Brain pericyte (primary cell): ENCODE measurements around the gene GNRHR.
"Not testable (repeated sequence)": the region's sequence is repeated elsewhere in the genome, so short reads cannot be mapped to it uniquely, and the experiment has no call there.

ENCODE experiments used
- DNase-seq: peaks from one replicate; pipeline ENCODE4 v3.0.0-alpha.2; 2012; ENCODE audit warnings: low read depth, low spot score

The GNRHR gene, protein sequence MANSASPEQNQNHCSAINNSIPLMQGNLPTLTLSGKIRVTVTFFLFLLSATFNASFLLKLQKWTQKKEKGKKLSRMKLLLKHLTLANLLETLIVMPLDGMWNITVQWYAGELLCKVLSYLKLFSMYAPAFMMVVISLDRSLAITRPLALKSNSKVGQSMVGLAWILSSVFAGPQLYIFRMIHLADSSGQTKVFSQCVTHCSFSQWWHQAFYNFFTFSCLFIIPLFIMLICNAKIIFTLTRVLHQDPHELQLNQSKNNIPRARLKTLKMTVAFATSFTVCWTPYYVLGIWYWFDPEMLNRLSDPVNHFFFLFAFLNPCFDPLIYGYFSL

DNA sequence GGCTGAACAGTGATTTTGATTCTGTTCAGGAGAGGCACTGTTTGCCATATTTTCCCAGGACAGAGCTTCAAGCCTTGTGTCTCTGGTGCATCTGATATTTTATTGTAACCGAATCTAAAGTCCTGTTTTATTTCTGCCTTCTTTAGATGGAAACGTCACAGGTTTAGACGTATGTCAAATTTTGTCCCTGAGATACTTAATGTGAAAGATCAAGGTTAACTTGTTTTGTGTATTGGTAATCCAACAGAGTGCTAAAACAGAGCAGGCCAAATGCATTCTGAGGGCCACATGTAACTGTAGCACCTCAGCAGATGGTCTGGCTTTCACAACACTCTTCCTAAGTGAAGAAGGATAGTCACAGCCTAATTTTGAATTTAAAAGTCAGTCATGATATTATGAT lies at the start of gene GNRHR:
Gene GNRHR, minus strand, starts transcription at position 101 of the 400 bp plus-strand sequence. Its CDS starts 53 bp downstream, at position 48.
- DNase-seq = no peak

GRCh38 chr4:67796810-67797209 lies 42.6 kb upstream of the GNRHR start:
- no peak for DNase-seq

GRCh38 chr4:67790721-67791120 lies 36.5 kb upstream of the GNRHR start:
- no peak for DNase-seq

GRCh38 chr4:67787311-67787710 lies 33.1 kb upstream of the GNRHR start:
- DNase-seq = no peak

DNA sequence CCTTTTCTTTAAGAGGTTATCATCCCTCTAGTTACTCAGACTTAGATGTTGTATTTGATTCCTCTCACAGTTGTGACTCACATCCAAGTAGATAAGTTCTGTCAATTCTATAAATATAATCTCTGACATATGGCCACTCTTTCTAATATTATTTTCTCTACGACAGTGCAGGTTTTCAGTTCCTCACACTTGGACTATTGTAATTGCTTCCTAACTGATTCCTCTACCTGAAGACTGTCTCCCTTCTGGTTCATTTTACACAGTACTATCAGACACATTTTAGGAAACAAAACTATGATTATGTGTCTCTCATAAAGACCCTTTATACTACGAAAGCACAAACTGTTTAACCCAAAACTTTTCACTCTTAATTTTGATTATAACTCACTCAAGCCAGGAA lies 31.3 kb upstream of the GNRHR start:
- DNase-seq = no peak

DNA sequence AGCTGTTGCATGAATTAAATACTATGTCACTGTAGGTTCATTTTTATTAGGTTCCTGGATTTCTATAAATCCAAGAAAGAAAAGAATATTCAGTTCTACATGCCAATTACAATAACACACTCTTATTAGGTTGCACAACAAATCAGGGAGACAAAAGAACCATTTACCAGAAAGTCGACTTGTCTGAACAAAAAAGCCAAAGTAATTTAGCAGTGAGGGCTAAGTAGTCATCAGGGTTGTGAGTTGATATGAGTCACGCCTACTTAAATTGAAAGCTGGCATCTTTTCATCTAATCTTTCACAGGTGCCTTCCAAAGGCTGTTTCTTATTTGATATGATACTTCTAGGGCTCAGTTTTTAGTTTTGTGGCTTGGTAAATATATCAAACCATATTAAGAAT lies 25.4 kb upstream of the GNRHR start:
- DNase-seq = no peak

- DNase-seq = no peak
These were observed 22.6 kb upstream of the GNRHR start for GRCh38 chr4:67776746-67777145.

DNA sequence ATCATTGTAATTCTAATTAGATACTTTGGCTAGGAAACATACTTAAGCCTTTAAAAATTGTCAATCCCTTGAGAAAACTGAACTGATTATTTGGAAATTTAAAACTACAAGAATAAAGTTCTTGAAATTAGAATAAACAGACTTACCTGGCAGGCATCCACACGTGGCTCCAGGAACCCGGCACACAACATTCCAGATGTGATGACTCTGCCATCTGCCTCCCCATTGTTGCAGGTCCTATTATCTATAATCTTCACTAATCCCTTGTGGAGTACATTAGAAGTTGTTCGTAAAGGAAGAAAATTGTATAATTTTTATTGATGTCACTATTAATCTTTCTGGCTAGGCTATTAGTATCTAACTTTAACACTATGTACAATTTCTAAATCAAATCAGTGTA lies 16.2 kb upstream of the GNRHR start:
- no peak for DNase-seq

DNA sequence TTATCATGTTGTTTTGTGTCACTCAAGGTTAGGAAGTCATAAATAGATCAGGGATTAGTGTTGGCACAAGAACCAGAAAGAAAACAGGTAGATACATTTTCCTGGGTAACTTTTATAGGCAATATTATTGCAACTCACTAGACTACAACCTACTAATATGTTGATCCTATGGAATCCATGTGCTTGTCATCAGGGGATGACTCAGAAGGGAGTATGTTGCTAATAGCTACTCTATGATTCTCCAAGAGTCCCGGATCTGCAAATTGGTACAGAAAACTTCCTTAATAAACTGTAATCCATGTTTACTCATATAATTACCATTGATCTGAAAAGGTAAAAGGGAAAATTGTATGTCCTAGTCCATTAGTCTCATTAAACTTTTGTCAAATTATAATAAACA lies 11.7 kb upstream of the GNRHR start:
- no peak for DNase-seq

- DNase-seq = no peak
These were observed 11.2 kb upstream of the GNRHR start for GRCh38 chr4:67765401-67765800.

DNA sequence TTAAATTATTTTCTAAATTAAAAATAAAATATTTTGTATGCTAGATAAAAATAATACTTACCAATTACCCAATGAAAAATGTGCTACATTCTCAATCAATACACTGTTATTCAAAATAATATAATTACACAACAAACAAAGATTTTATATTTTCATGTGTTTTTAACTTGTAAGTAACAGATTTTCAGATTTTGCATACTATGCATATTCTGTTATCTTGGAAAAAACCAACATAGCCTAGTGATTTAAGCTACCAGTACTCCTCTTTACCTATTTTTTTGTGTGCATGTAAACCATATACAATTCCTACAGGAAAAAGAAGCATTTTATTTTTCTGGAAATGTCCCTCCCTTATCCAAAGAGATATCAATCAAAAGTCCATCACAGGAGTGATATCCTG lies 10.0 kb upstream of the GNRHR start:
- DNase-seq = no peak

- no peak for DNase-seq
These were observed 7.9 kb upstream of the GNRHR start for GRCh38 chr4:67762086-67762485.

GRCh38 chr4:67756991-67757390 lies 2.8 kb upstream of the GNRHR start:
- DNase-seq = not testable (repeated sequence)

GRCh38 chr4:67755974-67756373 lies 1.8 kb upstream of the GNRHR start:
- DNase-seq = no peak

- no peak for DNase-seq
These were observed 2.9 kb downstream of the GNRHR start for GRCh38 chr4:67751260-67751659.

- no peak for DNase-seq
These were observed 3.5 kb downstream of the GNRHR start for GRCh38 chr4:67750691-67751090.

- no peak for DNase-seq
These were observed 4.9 kb downstream of the GNRHR start for GRCh38 chr4:67749286-67749685.

GRCh38 chr4:67746797-67747495 lies 7.2 kb downstream of the GNRHR start:
- no peak for DNase-seq

- no peak for DNase-seq
These were observed 9.5 kb downstream of the GNRHR start for GRCh38 chr4:67744561-67745283.

DNA sequence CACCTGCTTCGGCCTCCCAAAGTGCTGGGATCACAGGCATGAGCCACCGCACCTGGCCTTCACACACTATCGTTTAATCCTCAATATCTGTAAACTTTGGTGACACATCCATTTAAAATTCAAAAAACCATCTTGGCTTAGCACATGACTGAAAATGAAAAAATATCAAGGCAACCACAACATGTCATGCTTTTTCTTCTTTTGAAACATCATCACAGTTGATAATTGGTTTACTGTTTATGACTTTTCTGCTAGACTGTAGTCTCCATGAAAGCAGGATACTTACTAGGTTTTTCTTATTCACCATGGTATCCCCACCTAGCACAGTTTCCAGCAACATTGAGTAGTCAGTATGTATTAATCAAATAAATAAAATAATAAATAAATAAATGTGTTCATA lies 11.0 kb downstream of the GNRHR start:
- no peak for DNase-seq

DNA sequence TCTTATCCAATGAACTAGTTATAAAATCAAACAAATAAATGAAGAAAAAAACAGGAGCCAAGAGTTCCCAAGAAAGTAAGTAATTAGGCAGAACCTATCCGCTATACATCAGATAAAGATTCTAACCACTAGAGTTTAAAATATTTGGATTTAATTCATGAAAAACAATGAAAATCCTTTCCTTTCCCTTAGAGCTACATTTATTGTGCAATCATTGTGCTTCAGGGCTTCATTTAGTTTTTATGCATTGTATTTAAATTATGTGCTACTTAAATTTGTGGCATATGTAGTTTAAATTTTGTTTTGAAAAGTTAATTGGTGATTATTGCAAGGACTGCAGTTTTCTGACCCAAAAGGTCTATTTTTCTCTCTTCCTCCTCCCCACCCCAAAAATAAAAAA lies 17.9 kb downstream of the GNRHR start:
- no peak for DNase-seq

DNA sequence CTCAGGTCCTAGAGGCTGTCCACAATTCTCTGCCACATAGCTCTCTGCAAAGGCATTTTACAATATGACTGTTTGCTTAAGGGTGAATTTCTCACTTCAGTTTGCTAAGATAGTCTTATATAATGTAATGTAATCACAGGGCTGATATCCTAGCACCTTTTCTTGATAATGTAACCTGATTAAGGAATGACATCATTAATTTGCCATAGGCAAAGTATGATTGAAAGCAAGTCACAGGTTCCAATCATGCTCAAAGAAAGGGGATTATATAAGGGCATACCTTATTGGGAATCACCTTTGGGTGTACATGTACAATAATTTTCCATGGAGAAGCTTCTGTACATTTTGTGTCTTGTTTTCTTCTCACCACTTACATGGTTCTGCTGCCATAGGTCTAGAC lies 18.9 kb downstream of the GNRHR start:
- no peak for DNase-seq

DNA sequence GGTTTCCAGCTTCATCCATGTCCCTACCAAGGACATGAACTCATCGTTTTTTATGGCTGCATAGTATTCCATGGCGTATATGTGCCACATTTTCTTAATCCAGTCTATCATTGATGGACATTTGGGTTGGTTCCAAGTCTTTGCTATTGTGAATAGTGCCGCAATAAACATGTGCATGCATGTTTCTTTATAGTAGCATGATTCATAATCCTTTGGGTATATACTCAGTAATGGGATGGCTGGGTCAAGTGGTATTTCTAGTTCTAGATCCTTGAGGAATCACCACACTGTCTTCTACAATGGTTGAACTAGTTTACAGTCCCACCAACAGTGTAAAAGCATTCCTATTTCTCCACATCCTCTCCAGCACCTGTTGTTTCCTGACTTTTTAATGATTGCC lies 23.7 kb downstream of the GNRHR start:
- not testable (repeated sequence) for DNase-seq
